WTC11 (cell line): ENCODE data around the gene ANKRD50. TPM values are rescaled to one million over a fixed set of nuclear protein-coding genes. Genes with fewer than 3 reads are reported as not detected.

Experiments
- ATAC-seq: fragments of 200-7000 bp; cut with Tn5 transposase; 2 replicates; pipeline ENCODE4 v1.10.0; 2021; ENCODE audit warnings: mild to moderate bottlenecking, moderate library complexity
- CTCF ChIA-PET: fragments of 300-600 bp; sonication (Branson Sonifier 250); formaldehyde crosslinking; loops from one replicate; lab custom pipeline; 2021; ENCODE audit warnings: antibody characterized with exemption; lab: Charles Lee
- POLR2A ChIA-PET: fragments of 350-600 bp; sonication (Branson Sonifier 250); formaldehyde crosslinking; loops from one replicate; lab custom pipeline; 2021; ENCODE audit warnings: antibody characterized with exemption; lab: Charles Lee
- DNase-seq: peaks from one replicate; pipeline ENCODE4 v3.0.0; 2021; ENCODE audit warnings: low spot score
- H3K27ac Mint-ChIP-seq: 2 replicates; pipeline ENCODE4 v1.8.0; 2021; ENCODE audit warnings: mixed read lengths
- H3K27me3 Mint-ChIP-seq: 2 replicates; pipeline ENCODE4 v1.8.0; 2021; ENCODE audit warnings: low read depth, mild to moderate bottlenecking, moderate library complexity, mixed read lengths
- H3K36me3 Mint-ChIP-seq: 2 replicates; pipeline ENCODE4 v1.8.0; 2021; ENCODE audit warnings: mixed read lengths
- H3K4me1 Mint-ChIP-seq: 2 replicates; pipeline ENCODE4 v1.8.0; 2022; ENCODE audit warnings: mixed read lengths
- H3K4me3 Mint-ChIP-seq: 2 replicates; pipeline ENCODE4 v1.8.0; 2021; ENCODE audit warnings: mild to moderate bottlenecking, moderate library complexity, mixed read lengths
- H3K9me3 Mint-ChIP-seq: 2 replicates; pipeline ENCODE4 v1.8.0; 2021; ENCODE audit warnings: mixed read lengths
- CREB1 ChIP-seq: sonication (generic); formaldehyde crosslinking; IDR thresholded peaks from 2 replicates; pipeline ENCODE4 v1.8.0; 2023; ENCODE audit warnings: mild to moderate bottlenecking, missing genetic modification reagents
- EMX1 ChIP-seq: fragments of 250-450 bp; sonication (Bioruptor Pico); IDR thresholded peaks from 2 replicates; pipeline ENCODE4 v1.8.0; 2021; ENCODE audit warnings: mild to moderate bottlenecking
- ESRRA ChIP-seq: sonication (generic); formaldehyde crosslinking; IDR thresholded peaks from 2 replicates; pipeline ENCODE4 v1.8.1; 2022; ENCODE audit warnings: mild to moderate bottlenecking, missing genetic modification reagents, borderline replicate concordance
- GTF2I ChIP-seq: fragments of 250-450 bp; sonication (Bioruptor Pico); conservative IDR thresholded peaks from 2 replicates; pipeline ENCODE4 v1.4.0; 2021; ENCODE audit warnings: mild to moderate bottlenecking
- NFATC4 ChIP-seq: fragments of 250-450 bp; sonication (Bioruptor Pico); IDR thresholded peaks from 2 replicates; pipeline ENCODE4 v1.9.0; 2021; ENCODE audit warnings: mild to moderate bottlenecking
- NFE2L1 ChIP-seq: sonication (generic); formaldehyde crosslinking; IDR thresholded peaks from 2 replicates; pipeline ENCODE4 v1.8.1; 2023; ENCODE audit warnings: missing genetic modification reagents
- NR3C1 ChIP-seq: sonication (generic); formaldehyde crosslinking; conservative IDR thresholded peaks from 2 replicates; pipeline ENCODE4 v1.8.1; 2023; ENCODE audit warnings: low read depth, mild to moderate bottlenecking, missing genetic modification reagents
- TP53 ChIP-seq: sonication (generic); formaldehyde crosslinking; IDR thresholded peaks from 2 replicates; pipeline ENCODE4 v1.8.1; 2023; ENCODE audit warnings: mild to moderate bottlenecking, missing genetic modification reagents
- ZBTB21 ChIP-seq: sonication (generic); formaldehyde crosslinking; IDR thresholded peaks from 2 replicates; pipeline ENCODE4 v1.8.1; 2023; ENCODE audit warnings: mild to moderate bottlenecking, missing genetic modification reagents, borderline replicate concordance
- ZNF263 ChIP-seq: sonication (generic); formaldehyde crosslinking; IDR thresholded peaks from 2 replicates; pipeline ENCODE4 v1.8.1; 2022; ENCODE audit warnings: low read depth, mild to moderate bottlenecking, moderate library complexity, missing genetic modification reagents
- ZNF396 ChIP-seq: fragments of 250-450 bp; sonication (Bioruptor Pico); IDR thresholded peaks from 2 replicates; pipeline ENCODE4 v1.8.0; 2021; ENCODE audit warnings: mild to moderate bottlenecking, moderate library complexity, borderline replicate concordance
- total RNA-seq: library from RNA; stranded (reverse); gene quantifications from 3 replicates; pipeline ENCODE4 v1.2.3, GENCODE V29; 2021
- TF ChIP-seq, protein P1 (sequence below): sonication (generic); formaldehyde crosslinking; IDR thresholded peaks from 2 replicates; pipeline ENCODE4 v1.8.0; 2022; ENCODE audit warnings: mild to moderate bottlenecking, missing genetic modification reagents
- TF ChIP-seq, protein P2 (sequence below): sonication (generic); formaldehyde crosslinking; IDR thresholded peaks from 2 replicates; pipeline ENCODE4 v1.8.1; 2022; ENCODE audit warnings: missing genetic modification reagents, borderline replicate concordance
- TF ChIP-seq, protein P3 (sequence below): fragments of 250-450 bp; sonication (Bioruptor Pico); conservative IDR thresholded peaks from 2 replicates; pipeline ENCODE4 v1.9.0; 2021; ENCODE audit warnings: mild to moderate bottlenecking
- TF ChIP-seq, protein P4 (sequence below): sonication (generic); formaldehyde crosslinking; conservative IDR thresholded peaks from 2 replicates; pipeline ENCODE4 v1.8.1; 2022; ENCODE audit warnings: mild to moderate bottlenecking, missing genetic modification reagents
- TF ChIP-seq, protein P5 (sequence below): sonication (generic); formaldehyde crosslinking; IDR thresholded peaks from 2 replicates; pipeline ENCODE4 v1.8.1; 2023; ENCODE audit warnings: mild to moderate bottlenecking, missing genetic modification reagents
- TF ChIP-seq, protein P6 (sequence below): sonication (generic); formaldehyde crosslinking; IDR thresholded peaks from 2 replicates; pipeline ENCODE4 v1.8.1; 2022; ENCODE audit warnings: mild to moderate bottlenecking, moderate library complexity, missing genetic modification reagents
- TF ChIP-seq, protein P7 (sequence below): sonication (generic); formaldehyde crosslinking; conservative IDR thresholded peaks from 2 replicates; pipeline ENCODE4 v1.8.1; 2023; ENCODE audit warnings: mild to moderate bottlenecking, low read depth, missing genetic modification reagents, moderate library complexity

The ANKRD50 gene
- total RNA-seq, 1 experiment from 2014 or later: 18.4 TPM

DNA sequence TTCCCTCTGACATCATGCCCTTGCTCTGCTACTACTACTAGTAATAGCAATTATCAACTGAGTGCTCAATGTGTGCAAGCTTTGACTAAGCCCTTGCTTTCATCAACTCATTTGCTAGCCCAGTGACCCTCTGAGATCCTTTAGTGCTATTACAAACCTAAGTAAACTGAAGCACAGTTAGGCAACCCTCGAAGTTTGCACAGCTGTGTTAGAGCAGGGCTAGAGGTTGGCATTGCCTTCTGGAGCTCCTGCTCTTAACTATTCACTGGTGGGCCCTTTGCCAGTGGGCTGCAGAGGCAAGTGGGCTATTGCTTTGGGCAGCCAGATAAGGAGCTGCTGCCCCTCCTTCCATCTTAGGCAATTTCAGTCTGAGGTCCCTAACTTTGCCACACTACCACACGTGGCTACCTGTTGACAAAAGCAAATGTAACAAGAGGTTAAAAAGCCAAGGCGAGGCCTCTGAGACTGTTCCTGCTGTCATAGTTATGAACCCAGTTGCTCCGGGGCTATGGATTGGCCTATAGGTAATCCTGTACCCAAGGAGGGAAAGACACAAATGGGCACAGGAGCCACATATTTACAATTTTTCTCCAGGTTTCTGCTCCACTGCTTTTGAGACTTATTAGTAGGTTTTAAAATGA, 41.5 kb upstream of the ANKRD50 start:
- Mint-ChIP-seq H3K4me1 (no peaks in the 10 kb centered on the region), H3K4me3 (no peak overlapping the region), H3K27me3 (peaks cover 36% of the 10 kb centered on the region), H3K36me3 (no peaks in the 10 kb centered on the region), H3K27ac (no peak overlapping the region), H3K9me3 (peaks cover 3% of the 10 kb centered on the region; the same call in 1 of the 2 replicates)
- DNase-seq (no peak), ATAC-seq (no peak)
- POLR2A ChIA-PET: no interaction called here
- no peak for TF ChIP-seq ZNF396 (CRISPR knock-in tag)
- no peak for TF ChIP-seq GTF2I
- TF ChIP-seq, protein P1, sequence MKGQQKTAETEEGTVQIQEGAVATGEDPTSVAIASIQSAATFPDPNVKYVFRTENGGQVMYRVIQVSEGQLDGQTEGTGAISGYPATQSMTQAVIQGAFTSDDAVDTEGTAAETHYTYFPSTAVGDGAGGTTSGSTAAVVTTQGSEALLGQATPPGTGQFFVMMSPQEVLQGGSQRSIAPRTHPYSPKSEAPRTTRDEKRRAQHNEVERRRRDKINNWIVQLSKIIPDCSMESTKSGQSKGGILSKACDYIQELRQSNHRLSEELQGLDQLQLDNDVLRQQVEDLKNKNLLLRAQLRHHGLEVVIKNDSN (CRISPR knock-in tag): no peak
- TF ChIP-seq, protein P2, sequence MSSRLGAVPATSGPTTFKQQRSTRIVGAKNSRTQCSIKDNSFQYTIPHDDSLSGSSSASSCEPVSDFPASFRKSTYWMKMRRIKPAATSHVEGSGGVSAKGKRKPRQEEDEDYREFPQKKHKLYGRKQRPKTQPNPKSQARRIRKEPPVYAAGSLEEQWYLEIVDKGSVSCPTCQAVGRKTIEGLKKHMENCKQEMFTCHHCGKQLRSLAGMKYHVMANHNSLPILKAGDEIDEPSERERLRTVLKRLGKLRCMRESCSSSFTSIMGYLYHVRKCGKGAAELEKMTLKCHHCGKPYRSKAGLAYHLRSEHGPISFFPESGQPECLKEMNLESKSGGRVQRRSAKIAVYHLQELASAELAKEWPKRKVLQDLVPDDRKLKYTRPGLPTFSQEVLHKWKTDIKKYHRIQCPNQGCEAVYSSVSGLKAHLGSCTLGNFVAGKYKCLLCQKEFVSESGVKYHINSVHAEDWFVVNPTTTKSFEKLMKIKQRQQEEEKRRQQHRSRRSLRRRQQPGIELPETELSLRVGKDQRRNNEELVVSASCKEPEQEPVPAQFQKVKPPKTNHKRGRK (CRISPR knock-in tag): no peak
- TF ChIP-seq CREB1 (CRISPR knock-in tag): no peak
- TF ChIP-seq ESRRA (CRISPR knock-in tag): no peak
- TF ChIP-seq, protein P3, sequence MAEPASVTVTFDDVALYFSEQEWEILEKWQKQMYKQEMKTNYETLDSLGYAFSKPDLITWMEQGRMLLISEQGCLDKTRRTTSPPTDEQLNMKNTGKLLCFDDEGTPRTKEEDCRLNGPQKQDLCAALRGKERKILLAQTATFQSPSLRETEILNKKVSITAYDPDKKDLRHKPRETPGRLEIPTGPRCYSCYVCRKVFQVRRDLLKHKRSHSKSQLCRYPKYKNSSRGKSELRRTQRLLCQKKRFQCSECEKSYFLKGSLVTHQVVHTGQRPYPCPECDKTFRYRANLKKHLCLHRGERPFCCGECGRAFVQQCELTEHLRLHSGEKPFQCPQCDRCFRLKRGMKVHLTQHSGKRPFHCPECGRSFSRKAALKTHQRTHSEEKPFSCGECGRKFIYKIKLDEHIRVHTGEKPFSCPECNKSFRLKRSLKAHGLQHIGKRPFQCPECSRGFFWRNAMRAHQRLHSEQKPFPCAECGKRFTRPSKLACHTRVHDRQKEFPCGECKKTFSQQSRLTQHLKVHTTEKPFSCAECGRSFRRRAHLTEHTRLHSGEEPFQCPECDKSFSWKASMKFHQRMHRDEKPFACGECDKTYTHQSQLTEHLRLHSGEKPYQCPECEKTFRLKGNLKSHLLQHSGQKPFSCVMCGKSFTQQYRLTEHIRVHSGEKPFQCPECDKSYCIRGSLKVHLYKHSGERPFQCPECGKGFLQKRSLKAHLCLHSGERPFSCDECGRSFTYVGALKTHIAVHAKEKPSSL (CRISPR knock-in tag): no peak
- TF ChIP-seq, protein P4, sequence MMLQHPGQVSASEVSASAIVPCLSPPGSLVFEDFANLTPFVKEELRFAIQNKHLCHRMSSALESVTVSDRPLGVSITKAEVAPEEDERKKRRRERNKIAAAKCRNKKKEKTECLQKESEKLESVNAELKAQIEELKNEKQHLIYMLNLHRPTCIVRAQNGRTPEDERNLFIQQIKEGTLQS (CRISPR knock-in tag): no peak
- no peak for TF ChIP-seq NR3C1 (CRISPR knock-in tag)
- TF ChIP-seq ZNF263 (CRISPR knock-in tag): no peak
- TF ChIP-seq, protein P5, sequence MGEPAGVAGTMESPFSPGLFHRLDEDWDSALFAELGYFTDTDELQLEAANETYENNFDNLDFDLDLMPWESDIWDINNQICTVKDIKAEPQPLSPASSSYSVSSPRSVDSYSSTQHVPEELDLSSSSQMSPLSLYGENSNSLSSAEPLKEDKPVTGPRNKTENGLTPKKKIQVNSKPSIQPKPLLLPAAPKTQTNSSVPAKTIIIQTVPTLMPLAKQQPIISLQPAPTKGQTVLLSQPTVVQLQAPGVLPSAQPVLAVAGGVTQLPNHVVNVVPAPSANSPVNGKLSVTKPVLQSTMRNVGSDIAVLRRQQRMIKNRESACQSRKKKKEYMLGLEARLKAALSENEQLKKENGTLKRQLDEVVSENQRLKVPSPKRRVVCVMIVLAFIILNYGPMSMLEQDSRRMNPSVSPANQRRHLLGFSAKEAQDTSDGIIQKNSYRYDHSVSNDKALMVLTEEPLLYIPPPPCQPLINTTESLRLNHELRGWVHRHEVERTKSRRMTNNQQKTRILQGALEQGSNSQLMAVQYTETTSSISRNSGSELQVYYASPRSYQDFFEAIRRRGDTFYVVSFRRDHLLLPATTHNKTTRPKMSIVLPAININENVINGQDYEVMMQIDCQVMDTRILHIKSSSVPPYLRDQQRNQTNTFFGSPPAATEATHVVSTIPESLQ: no peak
- TF ChIP-seq TP53 (CRISPR knock-in tag): no peak
- no peak for TF ChIP-seq NFE2L1 (CRISPR knock-in tag)
- TF ChIP-seq NFATC4: no peak
- CTCF ChIA-PET: no interaction called here

DNA sequence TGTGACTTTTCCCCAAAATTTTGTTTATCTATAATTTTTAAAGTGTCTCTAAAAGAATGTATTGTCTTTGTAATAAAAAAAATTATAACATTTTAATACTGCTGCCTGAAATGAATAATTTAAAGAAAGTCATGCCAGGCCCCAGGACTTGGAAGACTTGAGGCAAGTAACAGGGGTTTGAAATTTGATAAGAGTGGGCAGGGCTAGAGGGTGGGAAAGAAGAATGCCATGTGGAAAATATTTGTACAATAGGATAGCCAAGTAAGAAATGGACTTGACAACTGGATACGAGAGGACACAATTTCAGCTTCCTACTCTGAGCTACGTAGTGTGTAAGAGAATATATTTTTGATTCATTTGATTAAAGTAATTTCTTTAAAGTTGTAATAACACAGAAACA, 36.9 kb upstream of the ANKRD50 start:
- Mint-ChIP-seq H3K4me1 (no peaks in the 10 kb centered on the region), H3K36me3 (no peaks in the 10 kb centered on the region)

More for the DNA sequence above, 36.9 kb upstream of the ANKRD50 start:
- TF ChIP-seq ZBTB21 (no peak), EMX1 (CRISPR knock-in tag) (no peak)
- TF ChIP-seq, protein P6, sequence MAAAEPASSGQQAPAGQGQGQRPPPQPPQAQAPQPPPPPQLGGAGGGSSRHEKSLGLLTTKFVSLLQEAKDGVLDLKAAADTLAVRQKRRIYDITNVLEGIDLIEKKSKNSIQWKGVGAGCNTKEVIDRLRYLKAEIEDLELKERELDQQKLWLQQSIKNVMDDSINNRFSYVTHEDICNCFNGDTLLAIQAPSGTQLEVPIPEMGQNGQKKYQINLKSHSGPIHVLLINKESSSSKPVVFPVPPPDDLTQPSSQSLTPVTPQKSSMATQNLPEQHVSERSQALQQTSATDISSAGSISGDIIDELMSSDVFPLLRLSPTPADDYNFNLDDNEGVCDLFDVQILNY (CRISPR knock-in tag): no peak
- TF ChIP-seq, protein P7, sequence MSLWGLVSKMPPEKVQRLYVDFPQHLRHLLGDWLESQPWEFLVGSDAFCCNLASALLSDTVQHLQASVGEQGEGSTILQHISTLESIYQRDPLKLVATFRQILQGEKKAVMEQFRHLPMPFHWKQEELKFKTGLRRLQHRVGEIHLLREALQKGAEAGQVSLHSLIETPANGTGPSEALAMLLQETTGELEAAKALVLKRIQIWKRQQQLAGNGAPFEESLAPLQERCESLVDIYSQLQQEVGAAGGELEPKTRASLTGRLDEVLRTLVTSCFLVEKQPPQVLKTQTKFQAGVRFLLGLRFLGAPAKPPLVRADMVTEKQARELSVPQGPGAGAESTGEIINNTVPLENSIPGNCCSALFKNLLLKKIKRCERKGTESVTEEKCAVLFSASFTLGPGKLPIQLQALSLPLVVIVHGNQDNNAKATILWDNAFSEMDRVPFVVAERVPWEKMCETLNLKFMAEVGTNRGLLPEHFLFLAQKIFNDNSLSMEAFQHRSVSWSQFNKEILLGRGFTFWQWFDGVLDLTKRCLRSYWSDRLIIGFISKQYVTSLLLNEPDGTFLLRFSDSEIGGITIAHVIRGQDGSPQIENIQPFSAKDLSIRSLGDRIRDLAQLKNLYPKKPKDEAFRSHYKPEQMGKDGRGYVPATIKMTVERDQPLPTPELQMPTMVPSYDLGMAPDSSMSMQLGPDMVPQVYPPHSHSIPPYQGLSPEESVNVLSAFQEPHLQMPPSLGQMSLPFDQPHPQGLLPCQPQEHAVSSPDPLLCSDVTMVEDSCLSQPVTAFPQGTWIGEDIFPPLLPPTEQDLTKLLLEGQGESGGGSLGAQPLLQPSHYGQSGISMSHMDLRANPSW (CRISPR knock-in tag): no peak
- TF ChIP-seq, protein P3 (CRISPR knock-in tag): no peak
- TF ChIP-seq, protein P4 (CRISPR knock-in tag): no peak
- TF ChIP-seq, protein P2 (CRISPR knock-in tag): no peak
- ATAC-seq (no peak), DNase-seq (no peak)
- H3K27me3 Mint-ChIP-seq: peaks cover 8% of the 10 kb centered on the region
- CTCF ChIA-PET: no interaction called here
- POLR2A ChIA-PET: no interaction called here
- peaks cover 3% of the 10 kb centered on the region; the same call in 1 of the 2 replicates for H3K9me3 Mint-ChIP-seq
- H3K4me3 Mint-ChIP-seq: no peak overlapping the region
- H3K27ac Mint-ChIP-seq: no peak overlapping the region
